Activated CD4-positive, alpha-beta T cell treated with anti-CD3 and anti-CD28 coated beads, Interleukin-2, amount 50 U/mL, for 16 hours (primary cell): ENCODE results near the gene EPHB3.

Source experiments
- DNase-seq: peaks from one replicate; pipeline ENCODE4 v3.0.0-alpha.2; 2020

EPHB3 gene

GRCh38 chr3:184564685-184565385 lies 3.2 kb downstream of the EPHB3 start:
- DNase-seq: no peak

GRCh38 chr3:184565421-184566211 lies 4.0 kb downstream of the EPHB3 start:
- DNase-seq: no peak

GRCh38 chr3:184566441-184567414 lies 5.1 kb downstream of the EPHB3 start:
- no peak for DNase-seq

GRCh38 chr3:184567946-184568559 lies 6.5 kb downstream of the EPHB3 start:
- no peak for DNase-seq

- DNase-seq: no peak
These were observed 7.0 kb downstream of the EPHB3 start for GRCh38 chr3:184568560-184568923.

- DNase-seq: no peak
These were observed 7.6 kb downstream of the EPHB3 start for GRCh38 chr3:184568924-184569829.

- no peak for DNase-seq
These were observed 8.4 kb downstream of the EPHB3 start for GRCh38 chr3:184570035-184570434.

GRCh38 chr3:184570489-184570888 lies 8.9 kb downstream of the EPHB3 start:
- no peak for DNase-seq

GRCh38 chr3:184571750-184572377 lies 10.3 kb downstream of the EPHB3 start:
- no peak for DNase-seq

GRCh38 chr3:184572633-184573270 lies 11.2 kb downstream of the EPHB3 start:
- DNase-seq: no peak

GRCh38 chr3:184574515-184575417 lies 13.2 kb downstream of the EPHB3 start:
- no peak for DNase-seq

GRCh38 chr3:184575701-184576100 lies 14.1 kb downstream of the EPHB3 start:
- DNase-seq: no peak

GRCh38 chr3:184576457-184577240 lies 15.1 kb downstream of the EPHB3 start:
- DNase-seq: no peak

- no peak for DNase-seq
These were observed 16.0 kb downstream of the EPHB3 start for GRCh38 chr3:184577546-184577945.

GRCh38 chr3:184578218-184578617 lies 16.6 kb downstream of the EPHB3 start:
- DNase-seq: no peak

GRCh38 chr3:184578822-184579221 lies 17.2 kb downstream of the EPHB3 start:
- no peak for DNase-seq

- no peak for DNase-seq
These were observed 17.9 kb downstream of the EPHB3 start for GRCh38 chr3:184579513-184579912.

- no peak for DNase-seq
These were observed 18.8 kb downstream of the EPHB3 start for GRCh38 chr3:184580376-184580775.
